ENCODE results near the gene MRPL52. TPM values are rescaled to one million over a fixed set of nuclear protein-coding genes. Genes with fewer than 3 reads are reported as not detected.

Gene MRPL52
- total RNA-seq, 2 experiments from 2014 or later, result 122 to 126 TPM

DNA sequence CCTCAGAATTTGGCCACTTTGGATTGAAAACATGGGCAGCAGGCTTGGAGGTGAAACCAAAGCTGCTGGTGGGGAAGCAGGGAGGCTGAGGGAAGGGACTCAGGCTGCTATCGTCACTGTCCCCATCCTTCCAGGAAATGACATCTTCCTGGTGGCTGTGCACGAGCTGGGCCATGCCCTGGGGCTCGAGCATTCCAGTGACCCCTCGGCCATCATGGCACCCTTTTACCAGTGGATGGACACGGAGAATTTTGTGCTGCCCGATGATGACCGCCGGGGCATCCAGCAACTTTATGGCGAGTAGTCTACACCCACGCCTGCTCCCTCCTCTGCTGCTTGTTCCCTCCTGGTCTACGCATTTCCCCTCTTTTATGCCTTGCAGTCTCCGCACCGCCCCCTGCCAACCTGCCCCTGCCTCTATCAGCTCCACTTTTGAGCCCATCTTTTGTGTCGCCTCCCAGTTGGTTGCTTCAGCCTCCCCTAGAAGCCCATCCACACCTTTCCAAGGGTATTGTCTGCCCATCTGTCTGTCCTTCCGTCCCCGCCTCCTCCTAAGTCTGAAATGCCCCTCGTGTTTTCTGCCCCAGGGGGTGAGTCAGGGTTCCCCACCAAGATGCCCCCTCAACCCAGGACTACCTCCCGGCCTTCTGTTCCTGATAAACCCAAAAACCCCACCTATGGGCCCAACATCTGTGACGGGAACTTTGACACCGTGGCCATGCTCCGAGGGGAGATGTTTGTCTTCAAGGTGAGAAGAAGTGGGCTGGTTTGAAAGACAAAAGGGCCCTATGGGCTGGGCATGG lies 13.6 kb downstream of the MRPL52 start:
- Mint-ChIP-seq H3K27ac (no peak overlapping the region), H3K36me3 (ENCODE audit: low read depth) (no peaks in the 10 kb centered on the region), H3K4me1 (ENCODE audit: low read depth) (no peaks in the 10 kb centered on the region), H3K27me3 (peaks cover 14% of the 10 kb centered on the region), H3K4me3 (no peak overlapping the region), H3K9me3 (no peaks in the 10 kb centered on the region)
- CTCF ChIA-PET, result interaction anchor here (1.0 to 2.5 kb wide), 3 partner anchors 8 to 20 kb away, joined by 3 to 9 read pairs (median 6); no protein-coding TSS in a partner anchor
- TF ChIP-seq, protein P1, sequence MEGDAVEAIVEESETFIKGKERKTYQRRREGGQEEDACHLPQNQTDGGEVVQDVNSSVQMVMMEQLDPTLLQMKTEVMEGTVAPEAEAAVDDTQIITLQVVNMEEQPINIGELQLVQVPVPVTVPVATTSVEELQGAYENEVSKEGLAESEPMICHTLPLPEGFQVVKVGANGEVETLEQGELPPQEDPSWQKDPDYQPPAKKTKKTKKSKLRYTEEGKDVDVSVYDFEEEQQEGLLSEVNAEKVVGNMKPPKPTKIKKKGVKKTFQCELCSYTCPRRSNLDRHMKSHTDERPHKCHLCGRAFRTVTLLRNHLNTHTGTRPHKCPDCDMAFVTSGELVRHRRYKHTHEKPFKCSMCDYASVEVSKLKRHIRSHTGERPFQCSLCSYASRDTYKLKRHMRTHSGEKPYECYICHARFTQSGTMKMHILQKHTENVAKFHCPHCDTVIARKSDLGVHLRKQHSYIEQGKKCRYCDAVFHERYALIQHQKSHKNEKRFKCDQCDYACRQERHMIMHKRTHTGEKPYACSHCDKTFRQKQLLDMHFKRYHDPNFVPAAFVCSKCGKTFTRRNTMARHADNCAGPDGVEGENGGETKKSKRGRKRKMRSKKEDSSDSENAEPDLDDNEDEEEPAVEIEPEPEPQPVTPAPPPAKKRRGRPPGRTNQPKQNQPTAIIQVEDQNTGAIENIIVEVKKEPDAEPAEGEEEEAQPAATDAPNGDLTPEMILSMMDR (IDR thresholded peaks at IDR 0.05), result no peak
- POLR2A ChIA-PET, result interaction anchor here (1.0 kb wide), 1 partner anchor 9 kb away, joined by 3 read pairs; no protein-coding TSS in a partner anchor
- DNase-seq, result no peak
- intact Hi-C loops (cut with micrococcal nuclease), result no loop called here
- no peak for ATAC-seq

DNA sequence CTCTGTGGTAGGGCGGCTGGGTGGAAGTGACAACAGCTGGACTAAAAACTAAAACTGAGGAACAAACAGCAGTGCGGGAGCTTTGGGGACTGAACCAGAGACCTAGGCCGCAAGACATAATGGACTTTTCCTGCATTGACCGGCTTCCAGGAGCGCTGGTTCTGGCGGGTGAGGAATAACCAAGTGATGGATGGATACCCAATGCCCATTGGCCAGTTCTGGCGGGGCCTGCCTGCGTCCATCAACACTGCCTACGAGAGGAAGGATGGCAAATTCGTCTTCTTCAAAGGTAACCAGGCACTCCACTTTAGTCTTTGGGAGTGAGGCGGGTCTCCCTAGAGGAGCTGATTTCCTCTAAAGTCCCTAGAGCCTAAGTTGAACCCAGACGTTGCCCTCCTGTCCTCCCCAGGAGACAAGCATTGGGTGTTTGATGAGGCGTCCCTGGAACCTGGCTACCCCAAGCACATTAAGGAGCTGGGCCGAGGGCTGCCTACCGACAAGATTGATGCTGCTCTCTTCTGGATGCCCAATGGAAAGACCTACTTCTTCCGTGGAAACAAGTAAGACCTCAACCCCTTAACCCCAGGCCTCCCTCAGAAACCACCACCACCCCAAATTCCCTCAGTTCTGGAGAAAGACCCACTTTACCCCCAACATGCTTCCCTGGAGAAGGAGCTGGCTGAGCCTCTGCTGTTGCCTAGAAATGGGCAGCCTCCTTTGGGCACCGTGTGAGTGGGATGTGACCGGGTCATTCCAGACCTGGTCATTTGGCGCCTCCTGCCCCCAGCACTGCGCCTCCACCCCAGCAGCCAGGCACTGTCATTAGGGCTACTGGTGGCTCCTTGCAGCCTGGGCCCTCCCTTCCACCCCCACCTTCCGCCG lies 14.8 kb downstream of the MRPL52 start:
- POLR2A ChIA-PET, result interaction anchor here (0.8 to 0.9 kb wide), 2 partner anchors 14 to 28 kb away, joined by 3 to 5 read pairs; no protein-coding TSS in a partner anchor
- H3K4me3 Mint-ChIP-seq, result no peak overlapping the region

DNA sequence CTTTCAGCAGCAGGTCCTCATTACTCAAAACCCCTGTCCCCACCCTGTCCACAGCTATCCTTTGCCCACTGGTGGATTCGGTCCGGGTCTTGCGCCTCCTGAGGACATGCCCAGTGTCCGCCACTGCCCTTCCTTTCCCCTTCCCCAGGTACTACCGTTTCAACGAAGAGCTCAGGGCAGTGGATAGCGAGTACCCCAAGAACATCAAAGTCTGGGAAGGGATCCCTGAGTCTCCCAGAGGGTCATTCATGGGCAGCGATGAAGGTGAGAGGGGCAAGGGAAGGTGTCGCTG lies 15.4 kb downstream of the MRPL52 start:
- ATAC-seq, result no peak
- Mint-ChIP-seq H3K4me3 (no peak overlapping the region), H3K9me3 (no peaks in the 10 kb centered on the region), H3K27me3 (peaks cover 14% of the 10 kb centered on the region), H3K4me1 (ENCODE audit: low read depth) (no peaks in the 10 kb centered on the region), H3K27ac (no peak overlapping the region), H3K36me3 (ENCODE audit: low read depth) (no peaks in the 10 kb centered on the region)
- POLR2A ChIA-PET, result interaction anchor here (0.8 to 0.9 kb wide), 2 partner anchors 14 to 28 kb away, joined by 3 to 5 read pairs; no protein-coding TSS in a partner anchor
- CTCF ChIA-PET, result interaction anchor here (0.6 to 2.5 kb wide), 5 partner anchors 9 to 275 kb away, joined by 3 to 6 read pairs (median 3); partner anchors contain the start of gene OXA1L
- TF ChIP-seq, protein P1 (IDR thresholded peaks at IDR 0.05), result no peak
- DNase-seq, result no peak
- intact Hi-C loops (cut with micrococcal nuclease), result no loop called here

More for the DNA sequence above, 14.8 kb downstream of the MRPL52 start:
- peaks cover 14% of the 10 kb centered on the region for H3K27me3 Mint-ChIP-seq
- ATAC-seq, result no peak
- CTCF ChIA-PET, result interaction anchor here (1.0 to 2.5 kb wide), 3 partner anchors 9 to 274 kb away, joined by 3 to 6 read pairs (median 5); no protein-coding TSS in a partner anchor
- no peaks in the 10 kb centered on the region for H3K36me3 Mint-ChIP-seq (ENCODE audit: low read depth)
- no peak for DNase-seq
- no peaks in the 10 kb centered on the region for H3K4me1 Mint-ChIP-seq (ENCODE audit: low read depth)
- H3K9me3 Mint-ChIP-seq, result no peaks in the 10 kb centered on the region
- H3K27ac Mint-ChIP-seq, result no peak overlapping the region
- intact Hi-C loops (cut with micrococcal nuclease), result no loop called here
- TF ChIP-seq, protein P1 (IDR thresholded peaks at IDR 0.05), result no peak

DNA sequence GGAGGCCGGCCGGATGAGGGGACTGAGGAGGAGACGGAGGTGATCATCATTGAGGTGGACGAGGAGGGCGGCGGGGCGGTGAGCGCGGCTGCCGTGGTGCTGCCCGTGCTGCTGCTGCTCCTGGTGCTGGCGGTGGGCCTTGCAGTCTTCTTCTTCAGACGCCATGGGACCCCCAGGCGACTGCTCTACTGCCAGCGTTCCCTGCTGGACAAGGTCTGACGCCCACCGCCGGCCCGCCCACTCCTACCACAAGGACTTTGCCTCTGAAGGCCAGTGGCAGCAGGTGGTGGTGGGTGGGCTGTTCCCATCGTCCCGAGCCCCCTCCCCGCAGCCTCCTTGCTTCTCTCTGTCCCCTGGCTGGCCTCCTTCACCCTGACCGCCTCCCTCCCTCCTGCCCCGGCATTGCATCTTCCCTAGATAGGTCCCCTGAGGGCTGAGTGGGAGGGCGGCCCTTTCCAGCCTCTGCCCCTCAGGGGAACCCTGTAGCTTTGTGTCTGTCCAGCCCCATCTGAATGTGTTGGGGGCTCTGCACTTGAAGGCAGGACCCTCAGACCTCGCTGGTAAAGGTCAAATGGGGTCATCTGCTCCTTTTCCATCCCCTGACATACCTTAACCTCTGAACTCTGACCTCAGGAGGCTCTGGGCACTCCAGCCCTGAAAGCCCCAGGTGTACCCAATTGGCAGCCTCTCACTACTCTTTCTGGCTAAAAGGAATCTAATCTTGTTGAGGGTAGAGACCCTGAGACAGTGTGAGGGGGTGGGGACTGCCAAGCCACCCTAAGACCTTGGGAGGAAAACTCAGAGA lies 16.3 kb downstream of the MRPL52 start:
- no peaks in the 10 kb centered on the region for H3K4me1 Mint-ChIP-seq (ENCODE audit: low read depth)
- no peaks in the 10 kb centered on the region for H3K9me3 Mint-ChIP-seq
- ATAC-seq (no peak), DNase-seq (no peak)
- CTCF ChIA-PET, result interaction anchor here (1.0 to 2.5 kb wide), 2 partner anchors 23 to 80 kb away, joined by 3 to 6 read pairs; partner anchors contain the start of gene OXA1L
- no peak overlapping the region for H3K27ac Mint-ChIP-seq
- intact Hi-C loops (cut with micrococcal nuclease), result no loop called here
- no peaks in the 10 kb centered on the region for H3K36me3 Mint-ChIP-seq (ENCODE audit: low read depth)
- no peak overlapping the region for H3K4me3 Mint-ChIP-seq
- TF ChIP-seq, protein P1 (IDR thresholded peaks at IDR 0.05), result no peak
- H3K27me3 Mint-ChIP-seq, result peaks cover 11% of the 10 kb centered on the region
- POLR2A ChIA-PET, result interaction anchor here (0.8 kb wide), 1 partner anchor 276 kb away, joined by 3 read pairs; no protein-coding TSS in a partner anchor

Data from activated CD8-positive, alpha-beta T cell treated with anti-CD3 and anti-CD28 coated beads for 36 hours (primary cell).